ENCODE results near the gene AFAP1. TPM values are rescaled to one million over a fixed set of nuclear protein-coding genes. Genes with fewer than 3 reads are reported as not detected.

AFAP1 gene
- total and polyA plus RNA-seq, 2 of the 8 experiments (the other 6 are each of a cell fraction or from before 2014, with no cell fraction given), result 3.6 to 18.2 TPM

DNA sequence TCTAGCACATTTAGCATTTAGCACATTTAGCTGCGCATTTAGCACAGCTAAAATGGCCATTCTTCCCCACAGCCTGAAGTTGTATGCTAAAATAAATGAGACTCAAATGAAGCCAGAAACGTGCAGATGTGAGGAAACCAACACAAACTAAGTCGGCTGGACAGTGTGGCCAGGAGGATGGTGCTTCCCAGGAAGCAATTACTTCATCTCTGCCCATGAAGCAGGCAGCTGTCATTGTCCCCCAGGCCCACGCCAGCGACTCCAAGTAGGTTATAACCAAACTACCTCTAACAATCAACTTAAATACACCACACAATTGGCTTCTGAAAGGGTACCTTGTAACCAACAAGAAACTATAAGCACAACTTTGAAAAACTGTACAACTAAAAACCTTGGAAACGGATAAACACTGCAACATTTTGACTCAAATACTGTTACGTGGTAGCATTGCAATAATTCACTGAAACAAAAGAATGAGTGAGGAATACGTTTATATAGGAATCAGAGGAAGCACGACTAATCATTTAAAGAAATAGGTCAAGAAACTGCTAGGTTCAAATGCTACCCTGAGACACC is 39.2 kb downstream of the AFAP1 start:
- H3K56ac ChIP-seq (replicated peaks; ENCODE audit: insufficient read length, low read depth, low read length), result no peak overlapping the region
- DNase-seq (ENCODE audit: low read depth in 1 of 2, low spot score in 2 of 2) (peak in 1 of 2 experiments; percentile 34), FAIRE-seq (peak; percentile 36)
- no peak overlapping the region for H3K27ac ChIP-seq (ENCODE audit: low read depth, low read length)
- H4K91ac ChIP-seq (replicated peaks; ENCODE audit: insufficient read length, low read length), result no peak overlapping the region
- H3K4ac ChIP-seq (replicated peaks; ENCODE audit: insufficient read length, low read depth, low read length), result no peak overlapping the region
- H3K23ac ChIP-seq (ENCODE audit: insufficient read length), result no peak overlapping the region
- H3K9ac ChIP-seq (replicated peaks in 1 of 4; ENCODE audit: extremely low read depth in 1 of 4, low read depth in 3 of 4, low read length in 3 of 4), result no peak overlapping the region
- H3K9me3 ChIP-seq (ENCODE audit: insufficient read depth in 2 of 2, low read depth in 1 of 2, low read length in 1 of 2), result no peaks in the 10 kb centered on the region
- no peak overlapping the region for H2BK5ac ChIP-seq (ENCODE audit: low read depth, low read length)
- H2BK12ac ChIP-seq (ENCODE audit: low read depth, low read length), result no peak overlapping the region
- peaks cover 0 to 32% of the 10 kb centered on the region in 2 experiments; a peak in 2 of 4 replicates for H3K79me2 ChIP-seq (ENCODE audit: control insufficient read depth in 1 of 2, insufficient read depth in 2 of 2, low read length in 2 of 2)
- peaks cover 0 to 10% of the 10 kb centered on the region in 2 experiments for H4K20me1 ChIP-seq (replicated peaks in 1 of 2; ENCODE audit: control insufficient read depth in 1 of 2, insufficient read depth in 2 of 2, low read length in 2 of 2)
- H3K4me1 ChIP-seq (replicated peaks in 1 of 4; ENCODE audit: control insufficient read depth in 3 of 4, insufficient read depth in 4 of 4, low read length in 3 of 4), result peaks cover 8 to 16% (median 15%) of the 10 kb centered on the region in 4 experiments
- no peak overlapping the region for H3K14ac ChIP-seq (ENCODE audit: insufficient read length)
- H3K4me2 ChIP-seq (ENCODE audit: insufficient read depth in 1 of 2, low read depth in 2 of 2, low read length in 2 of 2), result no peak overlapping the region
- no peak overlapping the region for H2BK20ac ChIP-seq (ENCODE audit: low read length)
- no peak overlapping the region for H2BK120ac ChIP-seq (replicated peaks; ENCODE audit: low read depth, low read length)
- H3K4me3 ChIP-seq (ENCODE audit: extremely low read depth in 1 of 4, insufficient read depth in 2 of 4, low read depth in 3 of 4, low read length in 4 of 4), result no peak overlapping the region
- H3K27me3 ChIP-seq (replicated peaks in 1 of 4; ENCODE audit: control insufficient read depth in 3 of 4, extremely low read depth in 1 of 4, insufficient read depth in 3 of 4, low read length in 3 of 4), result no peaks in the 10 kb centered on the region
- CTCF ChIA-PET (ENCODE audit: partially characterized antibody), result interaction anchor here (1.0 kb wide), 1 partner anchor 13 kb away, joined by 3 read pairs; no protein-coding TSS in a partner anchor
- H3K23me2 ChIP-seq (ENCODE audit: low read depth, low read length), result no peaks in the 10 kb centered on the region; the same call in 1 of the 2 replicates
- POLR2A ChIA-PET (ENCODE audit: partially characterized antibody), result no interaction called here
- H4K8ac ChIP-seq (ENCODE audit: extremely low read depth, insufficient read depth, low read length), result no peak overlapping the region
- no peak overlapping the region for H4K5ac ChIP-seq (ENCODE audit: insufficient read length, low read depth, low read length)
- H2AK5ac ChIP-seq (ENCODE audit: low read depth, low read length), result no peak overlapping the region
- H3K79me1 ChIP-seq (ENCODE audit: low read depth, low read length), result peaks cover 10% of the 10 kb centered on the region
- no peak overlapping the region for H2BK15ac ChIP-seq (ENCODE audit: low read length)
- H3K18ac ChIP-seq (ENCODE audit: extremely low read depth, low read length), result no peak overlapping the region
- H3K36me3 ChIP-seq (ENCODE audit: control insufficient read depth in 2 of 4, insufficient read depth in 4 of 4, low read length in 3 of 4), result no peaks in the 10 kb centered on the region
- no peak overlapping the region for H2AFZ ChIP-seq (ENCODE audit: low read length)
- WGBS, 2 experiments (ENCODE audit: extremely low coverage in 1 of 2, insufficient coverage in 1 of 2, insufficient read length in 1 of 2, insufficient replicate concordance in 2 of 2, low coverage in 1 of 2, low lambda C conversion rate in 2 of 2, missing lambda C conversion rate in 1 of 2), result 75% methylated on average over 8 of the region's 9 CpGs; no CpG with 5 or more reads in 1 of the 2 experiments
- TF ChIP-seq BCL11A (IDR thresholded peaks at IDR 0.05; ENCODE audit: low read depth in 2 of 2, low read length in 2 of 2) (no peak), CEBPB (IDR thresholded peaks at IDR 0.05; ENCODE audit: low read depth, low read length) (no peak), TBP (IDR thresholded peaks at IDR 0.05; ENCODE audit: low read depth, low read length) (no peak), BACH1 (IDR thresholded peaks at IDR 0.05; ENCODE audit: low read length) (no peak), RXRA (IDR thresholded peaks at IDR 0.05; ENCODE audit: insufficient read depth, low read depth, low read length) (no peak), FOSL1 (IDR thresholded peaks at IDR 0.05; ENCODE audit: insufficient read depth, low read depth, low read length) (no peak), TAF7 (optimal IDR thresholded peaks at IDR 0.05; ENCODE audit: borderline replicate concordance, low read depth, low read length) (no peak)
- TF ChIP-seq, protein P1, sequence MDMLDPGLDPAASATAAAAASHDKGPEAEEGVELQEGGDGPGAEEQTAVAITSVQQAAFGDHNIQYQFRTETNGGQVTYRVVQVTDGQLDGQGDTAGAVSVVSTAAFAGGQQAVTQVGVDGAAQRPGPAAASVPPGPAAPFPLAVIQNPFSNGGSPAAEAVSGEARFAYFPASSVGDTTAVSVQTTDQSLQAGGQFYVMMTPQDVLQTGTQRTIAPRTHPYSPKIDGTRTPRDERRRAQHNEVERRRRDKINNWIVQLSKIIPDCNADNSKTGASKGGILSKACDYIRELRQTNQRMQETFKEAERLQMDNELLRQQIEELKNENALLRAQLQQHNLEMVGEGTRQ (IDR thresholded peaks at IDR 0.05; ENCODE audit: low read length), result no peak
- TF ChIP-seq, protein P2, sequence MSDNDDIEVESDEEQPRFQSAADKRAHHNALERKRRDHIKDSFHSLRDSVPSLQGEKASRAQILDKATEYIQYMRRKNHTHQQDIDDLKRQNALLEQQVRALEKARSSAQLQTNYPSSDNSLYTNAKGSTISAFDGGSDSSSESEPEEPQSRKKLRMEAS (IDR thresholded peaks at IDR 0.05), result no peak

All from H1 (cell line).